Activated CD4-positive, alpha-beta T cell treated with anti-CD3 and anti-CD28 coated beads for 24 hours (primary cell): ENCODE data around the gene PDE4D.
A peak's percentile ranks its signal among the peaks of the same experiment; 100 is the strongest.

Experiments used
- DNase-seq, 2 donors: peaks; one replicate each; pipeline ENCODE4 v3.0.0-alpha.2; 2020; ENCODE audit warnings: low read depth in 2 of 2

PDE4D gene

GRCh38 chr5:59744531-59744992, 149.0 kb downstream of the PDE4D start:
- no peak for DNase-seq

GRCh38 chr5:59741599-59741998, 151.9 kb downstream of the PDE4D start:
- no peak for DNase-seq

GRCh38 chr5:59738024-59738423, 155.5 kb downstream of the PDE4D start:
- DNase-seq: no peak

- no peak for DNase-seq
These were observed 160.7 kb downstream of the PDE4D start for GRCh38 chr5:59732806-59733205.

GRCh38 chr5:59732301-59732700, 161.2 kb downstream of the PDE4D start:
- no peak for DNase-seq

- no peak for DNase-seq
These were observed 161.7 kb downstream of the PDE4D start for GRCh38 chr5:59731809-59732208.

- DNase-seq: no peak
These were observed 163.7 kb downstream of the PDE4D start for GRCh38 chr5:59729820-59730219.

GRCh38 chr5:59729357-59729756, 164.2 kb downstream of the PDE4D start:
- DNase-seq: no peak

GRCh38 chr5:59728356-59728755, 165.2 kb downstream of the PDE4D start:
- DNase-seq: no peak

GRCh38 chr5:59727186-59727585, 166.3 kb downstream of the PDE4D start:
- DNase-seq: no peak

- DNase-seq: no peak
These were observed 168.1 kb downstream of the PDE4D start for GRCh38 chr5:59725392-59725767.

GRCh38 chr5:59724482-59725391, 168.8 kb downstream of the PDE4D start:
- DNase-seq: peak in 1 of 2 donors; percentile 7

GRCh38 chr5:59722874-59723273, 170.7 kb downstream of the PDE4D start:
- DNase-seq: no peak

GRCh38 chr5:59721741-59722140, 171.8 kb downstream of the PDE4D start:
- DNase-seq: no peak

- no peak for DNase-seq
These were observed 173.5 kb downstream of the PDE4D start for GRCh38 chr5:59720063-59720462.

GRCh38 chr5:59716966-59717500, 176.5 kb downstream of the PDE4D start:
- DNase-seq: no peak

GRCh38 chr5:59716029-59716428, 177.5 kb downstream of the PDE4D start:
- no peak for DNase-seq

- no peak for DNase-seq
These were observed 178.3 kb downstream of the PDE4D start for GRCh38 chr5:59715228-59715627.

- no peak for DNase-seq
These were observed 180.1 kb downstream of the PDE4D start for GRCh38 chr5:59713498-59713844.

GRCh38 chr5:59712836-59713497, 180.6 kb downstream of the PDE4D start:
- no peak for DNase-seq

- DNase-seq: no peak
These were observed 182.2 kb downstream of the PDE4D start for GRCh38 chr5:59711310-59711709.

- DNase-seq: no peak
These were observed 183.7 kb downstream of the PDE4D start for GRCh38 chr5:59709846-59710245.

- DNase-seq: no peak
These were observed 184.1 kb downstream of the PDE4D start for GRCh38 chr5:59709346-59709821.
